GM19467 (cell line): ENCODE measurements around the gene MTF1.
"Not testable (repeated sequence)": the region's sequence is repeated elsewhere in the genome, so short reads cannot be mapped to it uniquely, and the experiment has no call there.

ENCODE experiments used
- ATAC-seq: cut with Tn5 transposase; IDR thresholded peaks from one replicate; pipeline ENCODE4 v1.9.1; 2021; ENCODE audit warnings: mild to moderate bottlenecking, moderate library complexity; ENCODE audit not compliant: unreplicated experiment

The MTF1 gene

DNA sequence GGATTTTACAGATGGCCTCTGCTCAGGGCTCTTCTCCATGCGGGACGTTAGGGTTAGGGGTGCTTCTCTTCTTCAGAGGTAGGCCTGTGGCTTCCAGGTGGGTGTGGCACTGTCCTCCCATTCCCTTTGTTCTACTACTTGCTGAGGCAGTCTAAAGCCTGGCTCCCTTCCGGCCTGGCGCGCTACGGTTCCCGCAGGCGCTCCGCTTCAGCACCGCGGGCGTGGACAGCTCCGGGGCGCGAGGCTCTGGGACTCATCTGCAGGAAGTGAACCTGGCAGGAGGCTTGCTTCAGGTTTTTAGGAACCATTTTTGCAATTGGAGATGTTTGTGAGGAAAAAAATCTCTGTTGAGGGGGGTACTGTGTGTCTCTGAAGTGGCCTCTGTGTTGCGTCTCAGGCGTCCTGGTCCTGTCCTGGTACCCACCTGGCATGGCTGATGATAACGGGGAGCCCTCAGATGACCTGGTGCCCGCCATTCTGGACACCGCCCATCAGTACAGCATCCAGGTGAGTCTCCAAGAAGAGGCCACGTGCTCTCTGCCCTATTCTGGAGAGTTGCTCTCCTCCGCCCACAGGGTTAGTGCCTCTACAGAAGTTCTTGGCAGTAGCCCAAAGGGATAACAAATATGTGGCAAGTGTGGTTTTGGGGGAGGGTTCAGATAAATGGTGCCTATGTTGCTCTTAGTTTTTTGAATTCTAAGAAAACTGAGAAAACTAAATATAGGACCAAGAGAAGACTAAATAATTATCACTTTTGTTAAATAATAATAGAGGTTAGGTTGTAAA is 63.9 kb downstream of the MTF1 start:
- ATAC-seq = no peak

DNA sequence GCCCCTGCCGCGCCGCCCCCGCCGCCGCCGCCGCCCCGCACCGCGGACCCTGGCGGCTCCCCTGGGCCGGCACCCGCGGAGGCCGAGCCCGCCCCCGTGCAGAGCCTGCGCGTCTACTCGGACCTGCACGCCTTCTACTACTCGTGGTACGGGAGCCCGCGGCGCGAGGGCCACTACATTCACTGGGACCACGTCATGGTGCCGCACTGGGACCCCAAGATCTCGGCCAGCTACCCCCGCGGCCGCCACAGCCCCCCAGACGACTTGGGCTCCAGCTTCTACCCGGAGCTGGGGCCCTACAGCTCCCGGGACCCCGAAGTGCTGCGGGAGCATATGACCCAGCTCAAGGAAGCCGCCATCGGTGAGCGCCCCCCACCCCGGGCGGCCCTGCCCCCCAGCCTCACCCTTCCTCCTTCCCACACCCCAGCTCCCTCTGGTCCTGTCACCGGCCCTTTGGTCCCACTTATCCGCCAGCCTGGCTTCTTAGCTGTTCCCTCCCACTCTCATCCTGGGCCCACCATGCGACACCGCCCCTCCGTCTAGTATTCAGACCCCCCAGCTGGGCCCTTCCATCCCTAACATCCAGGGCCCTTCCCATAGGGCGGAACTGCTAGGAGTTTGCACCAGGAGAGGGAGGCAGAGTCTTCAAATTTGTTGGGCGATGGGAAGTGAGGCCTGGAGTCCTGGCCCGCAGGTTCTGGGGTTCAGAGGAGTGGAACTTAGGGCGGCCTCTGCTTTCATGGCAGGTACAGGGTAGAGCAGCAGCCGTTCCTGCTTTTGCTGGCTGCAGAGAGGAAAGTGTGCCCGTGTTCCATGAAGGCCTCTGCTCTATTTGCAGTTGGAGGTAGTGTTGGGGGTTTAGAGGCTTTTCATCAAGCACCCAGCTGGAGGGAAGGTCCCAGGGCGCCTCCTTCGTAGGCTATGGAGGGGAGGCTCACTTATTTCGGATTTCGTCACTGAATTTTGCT is 64.7 kb downstream of the MTF1 start:
- peak; percentile 40 for ATAC-seq

DNA sequence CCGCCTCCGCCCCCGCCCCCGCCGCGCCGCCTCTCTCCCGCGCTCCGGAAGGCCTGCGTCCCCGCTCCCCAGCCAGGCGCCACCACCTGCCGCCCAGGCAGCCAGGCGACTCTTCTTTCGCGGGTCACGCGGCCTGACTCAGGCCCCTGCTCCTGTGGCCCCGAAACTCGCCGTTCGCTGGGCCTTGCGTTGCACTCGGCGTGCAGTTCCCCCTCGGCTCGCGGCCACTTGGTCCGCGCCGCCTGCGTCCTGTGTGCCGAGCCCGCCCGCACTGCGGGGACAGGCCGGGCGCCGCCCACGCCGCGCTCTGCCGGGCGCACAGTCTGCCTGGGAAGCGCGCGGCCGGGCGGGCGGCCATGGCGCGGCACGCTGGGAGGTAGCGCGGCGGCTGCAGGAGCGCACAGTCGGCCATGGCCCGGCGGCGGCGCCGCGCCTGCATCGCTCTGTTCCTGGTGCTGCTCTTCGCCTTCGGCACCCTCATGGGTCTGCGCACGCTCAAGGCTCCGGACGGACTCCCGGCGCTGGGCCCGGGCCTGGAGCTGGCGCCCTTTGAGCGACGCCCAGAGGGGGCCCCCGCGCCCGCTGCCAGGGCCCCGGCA is 65.5 kb downstream of the MTF1 start, which contains the start of gene MANEAL:
Gene MANEAL (plus strand): TSS at position 75 of the 599 bp plus-strand sequence. CDS start 336 bp downstream, at position 411.
- peak; percentile 45 for ATAC-seq

DNA sequence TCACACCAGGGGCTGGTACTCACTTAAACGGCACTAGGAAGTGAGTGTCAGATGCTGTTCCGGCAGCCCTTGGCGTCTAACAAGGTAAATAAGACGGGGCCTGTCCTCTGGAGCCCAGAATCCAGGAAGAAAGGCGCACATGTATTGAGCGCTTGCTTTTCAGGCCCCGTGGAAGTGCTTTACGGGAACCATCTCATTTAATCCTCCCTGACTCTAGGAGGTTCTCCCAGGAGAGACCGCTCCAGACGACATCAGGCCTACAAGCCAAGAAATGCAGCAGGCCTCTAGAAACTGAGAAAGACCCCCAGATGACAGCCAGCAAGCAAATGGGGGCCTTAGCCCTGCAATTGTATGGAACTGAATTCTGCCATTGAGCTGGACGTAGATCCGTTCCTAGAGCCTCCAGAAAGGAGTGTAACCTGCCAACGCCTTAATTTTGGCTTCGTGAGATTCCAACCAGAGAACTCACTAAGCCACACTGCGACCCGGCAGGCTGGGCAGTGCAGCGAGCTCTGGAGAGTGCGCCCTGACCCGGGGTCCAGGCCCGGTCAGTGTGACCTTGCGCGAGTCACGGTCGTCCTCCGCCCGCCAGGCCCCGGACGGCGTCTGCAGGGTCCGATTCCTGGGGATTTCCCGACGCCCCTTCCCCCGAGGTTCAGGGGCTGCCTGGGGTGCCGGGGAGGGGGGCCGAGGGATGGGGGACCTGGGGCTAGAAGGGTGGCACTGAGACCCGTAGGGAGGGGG is 66.3 kb downstream of the MTF1 start:
- ATAC-seq = no peak

DNA sequence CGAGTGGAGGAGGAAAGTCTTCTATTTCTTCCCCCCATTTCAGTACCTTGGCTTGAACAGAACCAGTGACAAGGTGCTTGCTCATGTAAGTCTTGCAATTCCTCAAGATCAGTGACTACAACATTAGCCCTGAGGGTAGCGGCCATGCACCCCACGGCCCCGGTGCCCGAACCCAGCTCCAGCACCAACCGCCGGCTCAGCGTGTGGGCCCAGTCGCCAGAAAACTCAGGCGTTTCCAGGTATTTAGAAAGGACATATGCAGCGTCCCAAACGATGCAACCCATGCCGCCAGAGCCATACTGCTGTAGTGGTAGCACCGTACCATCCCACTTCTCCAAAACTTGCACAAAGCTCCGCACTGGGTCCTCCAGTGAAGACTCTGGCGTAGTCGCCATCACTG is 76.9 kb downstream of the MTF1 start:
- ATAC-seq = no peak

DNA sequence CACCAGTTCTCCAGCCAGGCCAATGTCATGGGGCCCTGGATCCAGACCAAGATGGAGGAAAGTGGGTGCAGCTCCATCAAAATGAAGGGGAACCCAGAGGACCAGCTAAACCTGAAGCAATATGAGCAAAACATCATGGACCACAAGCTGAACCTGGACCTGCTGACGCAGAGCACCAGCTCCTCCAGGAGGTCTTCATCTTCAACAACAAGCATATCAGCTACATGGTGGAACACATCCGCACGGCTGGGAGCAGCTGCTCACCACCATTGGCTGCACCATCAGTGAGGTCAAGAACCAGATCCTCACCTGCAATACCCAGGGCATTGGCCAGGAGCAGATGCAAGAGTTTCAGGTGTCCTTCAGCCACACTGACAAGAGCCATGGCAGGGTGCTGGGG is 80.7 kb downstream of the MTF1 start:
- ATAC-seq = no peak

DNA sequence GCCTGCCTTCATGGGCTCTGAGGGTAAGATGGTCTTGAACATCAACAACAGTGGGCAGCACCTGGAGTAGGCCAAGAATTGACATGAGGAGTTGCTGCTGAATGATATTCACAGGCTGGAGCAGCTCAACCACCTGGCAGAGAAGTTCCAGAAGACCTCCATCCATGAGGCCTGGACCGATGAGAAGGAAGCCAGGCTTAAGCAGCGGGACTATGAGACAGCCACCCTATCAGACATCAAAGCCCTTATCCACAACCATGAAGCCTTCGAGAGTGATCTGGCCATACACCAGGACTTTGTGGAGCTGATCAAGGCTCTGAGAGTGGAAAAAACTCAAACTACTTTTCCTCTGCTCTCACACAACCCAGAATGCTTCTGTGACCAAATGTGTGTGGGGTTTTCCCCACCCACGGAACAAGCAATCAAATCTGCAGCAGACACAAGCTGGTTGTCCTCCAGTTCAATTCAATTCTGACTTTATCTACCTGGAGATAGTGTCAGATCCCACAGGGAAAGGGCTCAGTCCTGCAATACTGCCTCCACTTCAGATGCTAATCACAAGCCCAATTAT is 82.4 kb downstream of the MTF1 start:
- ATAC-seq = no peak

DNA sequence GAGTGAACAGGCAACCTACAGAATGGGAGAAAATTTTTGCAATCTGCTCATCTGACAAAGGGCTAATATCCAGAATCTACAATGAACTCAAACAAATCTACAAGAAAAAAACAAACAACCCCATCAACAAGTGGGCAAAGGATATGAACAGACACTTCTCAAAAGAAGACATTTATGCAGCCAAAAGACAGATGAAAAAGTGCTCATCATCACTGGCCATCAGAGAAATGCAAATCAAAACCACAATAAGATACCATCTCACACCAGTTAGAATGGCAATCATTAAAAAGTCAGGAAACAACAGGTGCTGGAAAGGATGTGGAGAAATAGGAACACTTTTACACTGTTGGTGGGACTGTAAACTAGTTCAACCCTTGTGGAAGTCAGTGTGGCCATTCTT is 88.0 kb downstream of the MTF1 start:
- ATAC-seq = not testable (repeated sequence)

DNA sequence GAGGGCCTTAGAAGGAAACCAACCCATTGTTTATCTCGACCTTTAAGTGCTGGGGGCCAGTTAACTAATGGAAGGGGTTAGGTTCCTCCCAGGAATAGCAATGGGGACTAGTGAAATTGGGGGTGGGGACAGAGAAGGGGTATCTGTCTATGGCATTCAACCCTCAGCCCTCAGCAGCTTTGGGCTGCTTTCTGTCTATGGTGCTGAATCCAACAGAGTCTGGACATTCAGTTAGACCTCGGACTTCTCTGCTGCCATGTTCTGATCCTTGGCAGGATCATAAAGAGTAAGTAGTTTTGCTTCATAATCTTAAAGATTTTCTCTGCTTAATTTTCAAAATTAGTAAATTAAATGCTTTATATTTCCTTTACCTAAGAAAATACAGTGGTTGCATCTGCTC is 91.9 kb downstream of the MTF1 start:
- no peak for ATAC-seq

DNA sequence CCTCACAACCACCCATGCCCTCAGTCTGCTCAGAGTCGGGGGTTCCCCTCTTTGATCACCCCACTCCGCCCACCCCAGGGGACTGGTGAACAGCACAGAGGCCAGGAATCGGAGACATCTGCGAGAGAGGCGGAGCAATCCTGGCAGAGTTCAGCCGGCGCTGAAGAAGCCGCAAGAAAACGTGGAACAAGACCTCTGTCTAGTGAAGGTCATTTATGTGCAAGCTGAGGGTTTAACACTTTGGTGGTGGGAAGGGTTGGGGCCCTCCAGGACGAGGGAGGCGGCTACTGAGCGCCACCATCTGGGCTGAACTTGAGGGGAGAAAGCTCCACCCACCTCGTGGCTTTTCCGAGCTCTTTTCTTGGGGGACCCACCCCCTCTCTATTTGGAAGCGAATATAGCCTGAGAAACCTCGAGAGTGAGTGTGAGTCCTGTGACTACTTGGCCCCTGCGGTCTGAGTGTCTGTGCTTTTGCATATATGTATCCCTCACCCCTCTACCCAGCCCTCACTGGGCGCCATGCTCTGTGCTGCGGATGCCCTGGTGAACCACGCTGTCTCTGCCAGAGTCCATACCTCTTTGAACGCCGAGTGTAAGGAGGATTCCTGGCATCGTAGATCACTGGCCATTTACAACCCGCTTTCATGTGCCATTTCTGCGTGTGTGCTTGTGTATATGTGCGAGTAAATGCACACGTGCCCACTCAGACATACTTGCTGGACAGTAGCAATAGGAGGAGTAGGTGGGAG is 93.3 kb downstream of the MTF1 start:
- ATAC-seq = no peak

DNA sequence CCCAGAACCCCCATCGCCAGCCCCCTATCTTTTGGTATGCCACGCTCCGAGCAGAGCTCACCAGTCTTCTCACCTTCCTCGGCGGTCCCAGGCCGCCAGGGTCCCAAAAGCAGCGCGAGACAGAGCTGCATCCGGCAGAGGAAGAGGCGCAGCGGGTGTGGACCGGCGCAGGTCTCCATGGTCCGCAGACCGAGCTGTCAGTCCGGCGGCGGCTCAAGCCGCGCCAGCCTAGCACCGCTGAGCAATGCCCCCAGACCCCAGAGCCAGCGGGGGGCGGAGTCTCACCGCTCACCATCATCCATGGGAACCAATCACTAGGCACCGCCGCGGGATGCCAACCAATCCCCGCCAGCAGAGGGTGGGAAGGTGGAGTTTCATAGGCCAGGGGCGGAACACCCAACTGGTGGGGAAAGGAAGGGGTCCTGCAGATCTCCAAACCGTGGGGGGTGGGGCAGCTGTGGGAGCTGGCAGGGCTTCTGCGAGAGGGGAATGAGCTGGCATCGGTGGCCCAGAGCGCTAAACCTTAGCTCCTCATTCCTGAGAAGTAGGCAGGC is 94.4 kb downstream of the MTF1 start, which contains the start of gene EPHA10:
Gene EPHA10 (minus strand): TSS at position 233 of the 554 bp plus-strand sequence. CDS start 54 bp downstream, at position 179.
- ATAC-seq = no peak

DNA sequence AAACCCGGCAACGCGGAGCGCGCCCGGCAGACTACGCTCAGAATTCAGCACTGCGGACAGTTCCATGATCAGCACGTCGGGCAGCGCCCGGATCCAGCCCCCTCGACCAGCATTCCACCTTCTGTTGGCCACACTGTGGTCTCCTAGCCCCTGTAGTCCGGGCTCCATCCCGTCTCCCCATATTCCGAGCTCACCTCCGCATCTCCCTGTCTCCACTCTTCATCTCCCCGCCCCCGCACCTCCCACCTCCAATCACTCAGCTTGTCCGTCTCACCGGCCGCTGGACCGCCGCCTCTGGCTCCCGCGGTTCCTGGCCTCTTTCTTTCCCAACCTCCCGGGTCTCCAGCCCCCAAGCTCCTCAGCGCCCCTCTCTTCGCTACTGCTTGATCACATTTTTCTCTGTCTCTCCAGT is 95.0 kb downstream of the MTF1 start:
- ATAC-seq = no peak

DNA sequence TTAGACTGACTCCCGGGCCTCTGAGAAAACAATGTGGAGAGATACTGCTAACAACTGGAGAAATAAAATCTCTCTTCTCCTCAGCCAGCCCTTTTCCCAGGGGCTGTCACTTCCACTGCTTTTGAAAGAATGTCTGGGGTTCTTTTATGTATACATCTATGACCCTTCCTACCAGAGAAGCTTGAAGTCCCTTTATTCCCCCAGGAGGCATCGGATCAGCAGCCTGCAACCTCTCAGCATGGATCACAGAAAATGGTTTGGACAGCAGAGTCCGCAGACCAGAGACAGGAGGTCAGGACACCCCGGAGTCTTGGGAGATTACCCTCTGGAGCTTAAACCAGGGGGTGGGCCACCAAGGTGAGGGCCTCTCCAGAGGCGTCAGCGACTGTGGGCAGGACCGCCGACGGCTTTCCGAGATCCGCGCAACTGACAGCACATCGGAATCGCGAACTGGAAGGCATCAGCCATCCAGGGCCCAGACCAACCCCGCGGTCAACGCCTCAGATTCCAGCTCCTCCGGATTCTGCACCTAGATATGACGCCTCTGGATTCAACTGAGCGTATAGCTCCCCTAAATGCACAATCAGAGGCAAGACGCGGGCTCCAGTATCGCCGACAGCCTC is 95.5 kb downstream of the MTF1 start:
- no peak for ATAC-seq

DNA sequence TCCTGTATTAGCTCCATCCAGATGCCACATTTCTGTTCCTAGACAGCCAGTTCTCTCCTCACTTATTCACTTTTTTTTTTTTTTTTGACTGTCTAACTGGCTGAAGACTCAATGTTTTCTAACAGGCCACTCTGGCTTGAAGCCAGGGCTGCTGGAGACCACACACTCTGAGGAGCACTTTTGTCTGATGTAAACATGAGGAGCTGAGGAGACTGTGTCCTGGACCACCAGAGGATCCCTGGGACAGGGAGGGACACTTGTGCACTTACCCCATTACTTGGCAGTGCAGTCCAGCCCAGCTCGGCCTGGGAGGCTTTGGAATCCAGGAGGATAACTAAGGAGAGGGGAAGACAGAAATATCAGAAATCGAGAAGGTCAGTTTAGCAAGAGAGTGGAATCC is 96.9 kb downstream of the MTF1 start:
- no peak for ATAC-seq

DNA sequence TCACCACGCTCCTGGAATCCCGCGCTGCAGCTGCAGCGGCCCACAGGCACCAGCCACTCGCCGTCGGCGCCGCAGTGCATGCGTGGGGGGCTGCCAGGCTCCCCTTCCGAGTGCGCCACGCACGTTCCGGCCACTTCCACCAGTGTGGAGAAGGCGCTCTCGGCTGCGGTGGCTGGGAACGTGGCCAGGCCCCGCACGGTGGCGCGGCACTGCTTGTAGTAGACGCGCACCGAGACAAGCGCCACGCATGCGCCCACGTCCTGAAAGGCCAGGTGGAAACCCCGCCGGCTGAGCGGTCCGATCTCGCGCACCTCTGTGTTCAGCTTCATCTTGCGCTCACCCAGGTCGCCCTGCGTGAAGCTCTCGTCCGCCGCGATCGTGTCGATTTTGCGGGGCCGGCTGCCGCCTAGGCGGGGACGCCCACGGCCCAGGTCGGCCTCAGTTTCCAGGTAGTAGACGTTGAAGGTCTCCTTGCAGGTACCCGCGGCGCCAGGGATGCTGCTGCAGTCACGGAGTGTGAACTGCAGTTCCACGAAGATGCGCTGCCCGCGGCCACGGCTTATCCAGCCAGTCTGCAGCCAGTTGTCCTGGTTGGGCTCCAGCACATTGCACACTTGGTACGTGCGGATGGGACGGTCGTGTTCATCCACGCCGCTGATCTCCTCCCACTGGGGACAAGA is 97.8 kb downstream of the MTF1 start:
- ATAC-seq = no peak
